HepG2 (cell line): Measurements from ENCODE around the gene MYO18B. TPM values are rescaled to one million over a fixed set of nuclear protein-coding genes. Genes with fewer than 3 reads are reported as not detected.

Experiments
- ATAC-seq: fragments of 200-7000 bp; cut with Tn5 transposase; 3 replicates; pipeline ENCODE4 v1.9.1; 2020; ENCODE audit warnings: mild to moderate bottlenecking, moderate library complexity
- BruUV-seq: library from RNA; stranded (reverse); fragments of 400-500 nt; replicated peaks from 2 replicates; lab custom pipeline; 2021; lab: Mats Ljungman, UMichigan
- CTCF ChIA-PET: fragments of 300-600 bp; formaldehyde crosslinking; extraction: SDS; loops from one replicate; lab custom pipeline; 2021; ENCODE audit warnings: low total read pairs, inconsistent platforms, low intra/inter-chr PET ratio; lab: Yijun Ruan, JAX
- POLR2A ChIA-PET: fragments of 350-600 bp; sonication (Branson Sonifier 250); formaldehyde crosslinking; loops from one replicate; lab custom pipeline; 2020; ENCODE audit warnings: antibody characterized with exemption, inconsistent platforms; lab: Yijun Ruan, JAX
- DNase-seq: peaks from one replicate; pipeline ENCODE4 v3.0.0-alpha.2; 2015; ENCODE audit warnings: low spot score
- FAIRE-seq: peaks from 3 replicates; lab custom pipeline; 2011; peaks lifted over from hg19 to GRCh38; lab: Jason Lieb, UNC
- H2AFZ ChIP-seq: one replicate; pipeline ENCODE4 v1.6.1; 2011; ENCODE audit warnings: low read length, inconsistent platforms
- H3K27ac ChIP-seq: fragments of 300-600 bp; 3 replicates; pipeline ENCODE4 v1.8.0; 2011; ENCODE audit warnings: mixed run types, mild to moderate bottlenecking, mixed read lengths, low read length, inconsistent platforms; ENCODE audit not compliant: insufficient read depth; ENCODE audit errors: extremely low read length
- H3K27me3 ChIP-seq, 2 experiments: fragments of 200-600 bp in 1 of 2; 2 replicates in 1 of 2; 3 replicates in 1 of 2; pipeline versions ENCODE4 v1.6.0 to v1.8.0; 2011; ENCODE audit warnings: low read length in 2 of 2, mild to moderate bottlenecking in 2 of 2, moderate library complexity in 2 of 2, inconsistent platforms in 1 of 2; ENCODE audit not compliant: insufficient read depth in 2 of 2, control insufficient read depth in 1 of 2
- H3K36me3 ChIP-seq, 2 experiments: fragments of 200-600 bp in 1 of 2; replicated peaks in 1 of 2; 2 replicates in 1 of 2; 3 replicates in 1 of 2; pipeline versions ENCODE4 v1.5.1 to v1.8.0; 2011; ENCODE audit warnings: low read length in 2 of 2, inconsistent platforms in 1 of 2; ENCODE audit not compliant: insufficient read depth in 2 of 2, control insufficient read depth in 1 of 2
- H3K4me1 ChIP-seq: 2 replicates; pipeline ENCODE4 v1.5.1; 2012; ENCODE audit warnings: low read length, inconsistent platforms; ENCODE audit not compliant: insufficient read depth
- H3K4me2 ChIP-seq: 2 replicates; pipeline ENCODE4 v1.6.0; 2011; ENCODE audit warnings: low read depth, low read length, inconsistent platforms
- H3K4me3 ChIP-seq, 3 experiments: fragments of 200-600 bp in 1 of 3; sonication (generic), shearing (Covaris generic) in 1 of 3; replicated peaks in 1 of 3; 2 replicates each; pipeline ENCODE4 v1.5.1; 2011 to 2016; ENCODE audit warnings: low read length in 3 of 3, inconsistent platforms in 2 of 3, low read depth in 2 of 3, mild to moderate bottlenecking in 2 of 3, control low read depth in 1 of 3, mixed read lengths in 1 of 3; ENCODE audit not compliant: insufficient read depth in 1 of 3
- H3K79me2 ChIP-seq: one replicate; pipeline ENCODE4 v1.6.1; 2011; ENCODE audit warnings: low read length, inconsistent platforms; ENCODE audit not compliant: insufficient read depth
- H3K9ac ChIP-seq: 2 replicates; pipeline ENCODE4 v1.6.0; 2011; ENCODE audit warnings: mild to moderate bottlenecking, low read depth, low read length, inconsistent platforms; ENCODE audit not compliant: insufficient read depth
- H3K9me3 ChIP-seq: 2 replicates; pipeline ENCODE4 v1.5.1; 2012; ENCODE audit warnings: mild to moderate bottlenecking, low read length
- H4K20me1 ChIP-seq: 2 replicates; pipeline ENCODE4 v1.6.0; 2011; ENCODE audit warnings: inconsistent platforms, mild to moderate bottlenecking, low read length, moderate library complexity; ENCODE audit not compliant: insufficient read depth
- NFYB ChIP-seq: sonication (generic); formaldehyde crosslinking; IDR thresholded peaks from 2 replicates; pipeline ENCODE4 v1.4.0; 2020; ENCODE audit warnings: missing genetic modification reagents
- NFYC ChIP-seq: IDR thresholded peaks from 2 replicates; pipeline ENCODE4 v1.6.1; 2016; ENCODE audit warnings: missing genetic modification reagents, missing compliant biosample characterization
- XBP1 ChIP-seq: sonication (generic); formaldehyde crosslinking; IDR thresholded peaks from 2 replicates; pipeline ENCODE4 v1.5.0; 2020; ENCODE audit warnings: missing genetic modification reagents
- ZFP37 ChIP-seq: sonication (generic); formaldehyde crosslinking; IDR thresholded peaks from 2 replicates; pipeline ENCODE4 v1.4.0; 2020; ENCODE audit warnings: missing genetic modification reagents, borderline replicate concordance
- ZNF10 ChIP-seq: sonication (generic); formaldehyde crosslinking; IDR thresholded peaks from 2 replicates; pipeline ENCODE4 v1.4.0; 2020; ENCODE audit warnings: mild to moderate bottlenecking, low read depth, missing genetic modification reagents, borderline replicate concordance
- ZNF230 ChIP-seq: sonication (generic); formaldehyde crosslinking; IDR thresholded peaks from 2 replicates; pipeline ENCODE4 v1.4.0; 2020; ENCODE audit warnings: mild to moderate bottlenecking, missing genetic modification reagents
- ZNF674 ChIP-seq: sonication (generic); formaldehyde crosslinking; IDR thresholded peaks from 2 replicates; pipeline ENCODE4 v1.5.0; 2020; ENCODE audit warnings: low read depth, mild to moderate bottlenecking, missing genetic modification reagents
- WGBS: methylation state at CpG from one replicate; pipeline ENCODE4 v1.1.6; 2017; ENCODE audit warnings: low lambda C conversion rate; 5-methylcytosine and 5-hydroxymethylcytosine counted together
- in situ Hi-C: cut with HindIII; loops from 2 replicates; pipeline ENCODE4 v1.10.0; 2017; ENCODE audit warnings: low pct_unique_long_range_greater_than_20kb; ENCODE audit not compliant: extremely low pct_ligation_motif_present
- intact Hi-C: fragments of 100-400 bp; cut with micrococcal nuclease; formaldehyde crosslinking; loops from one replicate; pipeline ENCODE4 v1.10.0; 2022; ENCODE audit not compliant: unreplicated experiment
- polyA plus RNA-seq, 8 experiments: library from polyadenylated mRNA; depleted of rRNA in 3 of 8; stranded (reverse) in 7 of 8; unstranded in 1 of 8; fragments of >200 nt; fragmentation: Illumina TruSeq in 4 of 8; extraction: Trizol in 4 of 8; gene quantifications; 2 replicates each; pipeline versions ENCODE4 v1.2.1 to v1.2.3, GENCODE V29; 2011 to 2016; ENCODE audit warnings: low read depth in 4 of 8, missing spikeins in 1 of 8, mixed read lengths in 1 of 8; ENCODE audit not compliant: insufficient read depth in 1 of 8
- total RNA-seq, 5 experiments: library from RNA; depleted of rRNA; stranded (reverse); fragments of >200 nt; fragmentation: Illumina TruSeq; extraction: Trizol; gene quantifications; 2 replicates each; pipeline ENCODE4 v1.2.3, GENCODE V29; 2016; ENCODE audit warnings: low read depth in 1 of 5
- TF ChIP-seq, protein P1 (sequence below), 2 experiments: IDR thresholded peaks; 2 replicates each; pipeline ENCODE4 v1.6.1; 2011 to 2012; ENCODE audit warnings: low read length in 2 of 2, borderline replicate concordance in 1 of 2, low read depth in 1 of 2, mild to moderate bottlenecking in 1 of 2, moderate library complexity in 1 of 2
- TF ChIP-seq, protein P2 (sequence below): sonication (generic); formaldehyde crosslinking; IDR thresholded peaks from 2 replicates; pipeline ENCODE4 v1.4.0; 2020; ENCODE audit warnings: missing genetic modification reagents
- TF ChIP-seq, protein P3 (sequence below): IDR thresholded peaks from 2 replicates; pipeline ENCODE4 v1.6.1; 2016; ENCODE audit warnings: control low read depth
- TF ChIP-seq, protein P4 (sequence below): sonication (generic); formaldehyde crosslinking; IDR thresholded peaks from 2 replicates; pipeline ENCODE4 v1.9.0; 2022; ENCODE audit warnings: missing genetic modification reagents, mild to moderate bottlenecking, borderline replicate concordance

Gene MYO18B
- total and polyA plus RNA-seq, 2 of the 13 experiments (the other 11 are each of a cell fraction or from before 2014, with no cell fraction given), result 0.01 TPM; not detected in 1

DNA sequence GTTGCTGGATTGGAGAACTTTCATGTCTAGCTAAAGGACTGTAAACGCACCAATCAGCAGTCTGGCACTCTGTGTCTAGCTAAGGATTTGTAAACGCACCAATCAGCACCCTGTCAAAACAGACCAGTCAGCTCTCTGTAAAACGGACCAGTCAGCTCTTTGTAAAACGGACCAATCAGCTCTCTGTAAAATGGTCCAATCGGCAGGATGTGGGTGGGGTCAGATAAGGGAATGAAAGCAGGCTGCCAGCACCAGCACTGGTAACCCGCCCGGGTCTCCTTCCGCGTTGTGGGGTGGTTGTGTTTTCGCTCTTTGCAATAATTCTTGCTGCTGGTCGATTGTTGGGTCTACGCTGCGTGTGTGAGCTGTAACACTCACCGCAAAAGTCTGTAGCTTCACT lies 11.3 kb downstream of the MYO18B start:
- Histone ChIP-seq H3K27ac (no peak overlapping the region), H3K9ac (no peak overlapping the region), H3K79me2 (no peaks in the 10 kb centered on the region), H2AFZ (no peak overlapping the region), H3K27me3 (no peaks in the 10 kb centered on the region; a peak in 1 of 5 replicates), H3K36me3 (no peaks in the 10 kb centered on the region), H3K4me3 (no peak overlapping the region), H4K20me1 (no peaks in the 10 kb centered on the region), H3K9me3 (no peaks in the 10 kb centered on the region), H3K4me2 (no peak overlapping the region; the same call in 1 of the 2 replicates), H3K4me1 (peaks cover 23% of the 10 kb centered on the region)
- POLR2A ChIA-PET, result no interaction called here
- CTCF ChIA-PET, result no interaction called here
- ATAC-seq, result no peak
- WGBS, result 70% methylated on average over 14 of the region's 14 CpGs
- no peak for DNase-seq
- intact Hi-C loops, result no loop called here
- FAIRE-seq, result no peak
- in situ Hi-C loops, result no loop called here
- no TSS peak for BruUV-seq
- TF ChIP-seq, protein P1, sequence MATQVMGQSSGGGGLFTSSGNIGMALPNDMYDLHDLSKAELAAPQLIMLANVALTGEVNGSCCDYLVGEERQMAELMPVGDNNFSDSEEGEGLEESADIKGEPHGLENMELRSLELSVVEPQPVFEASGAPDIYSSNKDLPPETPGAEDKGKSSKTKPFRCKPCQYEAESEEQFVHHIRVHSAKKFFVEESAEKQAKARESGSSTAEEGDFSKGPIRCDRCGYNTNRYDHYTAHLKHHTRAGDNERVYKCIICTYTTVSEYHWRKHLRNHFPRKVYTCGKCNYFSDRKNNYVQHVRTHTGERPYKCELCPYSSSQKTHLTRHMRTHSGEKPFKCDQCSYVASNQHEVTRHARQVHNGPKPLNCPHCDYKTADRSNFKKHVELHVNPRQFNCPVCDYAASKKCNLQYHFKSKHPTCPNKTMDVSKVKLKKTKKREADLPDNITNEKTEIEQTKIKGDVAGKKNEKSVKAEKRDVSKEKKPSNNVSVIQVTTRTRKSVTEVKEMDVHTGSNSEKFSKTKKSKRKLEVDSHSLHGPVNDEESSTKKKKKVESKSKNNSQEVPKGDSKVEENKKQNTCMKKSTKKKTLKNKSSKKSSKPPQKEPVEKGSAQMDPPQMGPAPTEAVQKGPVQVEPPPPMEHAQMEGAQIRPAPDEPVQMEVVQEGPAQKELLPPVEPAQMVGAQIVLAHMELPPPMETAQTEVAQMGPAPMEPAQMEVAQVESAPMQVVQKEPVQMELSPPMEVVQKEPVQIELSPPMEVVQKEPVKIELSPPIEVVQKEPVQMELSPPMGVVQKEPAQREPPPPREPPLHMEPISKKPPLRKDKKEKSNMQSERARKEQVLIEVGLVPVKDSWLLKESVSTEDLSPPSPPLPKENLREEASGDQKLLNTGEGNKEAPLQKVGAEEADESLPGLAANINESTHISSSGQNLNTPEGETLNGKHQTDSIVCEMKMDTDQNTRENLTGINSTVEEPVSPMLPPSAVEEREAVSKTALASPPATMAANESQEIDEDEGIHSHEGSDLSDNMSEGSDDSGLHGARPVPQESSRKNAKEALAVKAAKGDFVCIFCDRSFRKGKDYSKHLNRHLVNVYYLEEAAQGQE (IDR thresholded peaks at IDR 0.05; ENCODE audit: borderline replicate concordance in 1 of 2, low read depth in 1 of 2, low read length in 2 of 2), result no peak
- TF ChIP-seq ZNF674 (CRISPR knock-in tag) (no peak), ZNF10 (CRISPR knock-in tag) (no peak), ZNF230 (CRISPR knock-in tag) (no peak), NFYB (CRISPR knock-in tag) (0 out of 2 replicates have a peak, but pooled peaks have one; percentile 22), NFYC (CRISPR knock-in tag) (peak; percentile 20; the same call in 1 of the 2 replicates), ZFP37 (CRISPR knock-in tag) (no peak), XBP1 (no peak)
- TF ChIP-seq, protein P2, sequence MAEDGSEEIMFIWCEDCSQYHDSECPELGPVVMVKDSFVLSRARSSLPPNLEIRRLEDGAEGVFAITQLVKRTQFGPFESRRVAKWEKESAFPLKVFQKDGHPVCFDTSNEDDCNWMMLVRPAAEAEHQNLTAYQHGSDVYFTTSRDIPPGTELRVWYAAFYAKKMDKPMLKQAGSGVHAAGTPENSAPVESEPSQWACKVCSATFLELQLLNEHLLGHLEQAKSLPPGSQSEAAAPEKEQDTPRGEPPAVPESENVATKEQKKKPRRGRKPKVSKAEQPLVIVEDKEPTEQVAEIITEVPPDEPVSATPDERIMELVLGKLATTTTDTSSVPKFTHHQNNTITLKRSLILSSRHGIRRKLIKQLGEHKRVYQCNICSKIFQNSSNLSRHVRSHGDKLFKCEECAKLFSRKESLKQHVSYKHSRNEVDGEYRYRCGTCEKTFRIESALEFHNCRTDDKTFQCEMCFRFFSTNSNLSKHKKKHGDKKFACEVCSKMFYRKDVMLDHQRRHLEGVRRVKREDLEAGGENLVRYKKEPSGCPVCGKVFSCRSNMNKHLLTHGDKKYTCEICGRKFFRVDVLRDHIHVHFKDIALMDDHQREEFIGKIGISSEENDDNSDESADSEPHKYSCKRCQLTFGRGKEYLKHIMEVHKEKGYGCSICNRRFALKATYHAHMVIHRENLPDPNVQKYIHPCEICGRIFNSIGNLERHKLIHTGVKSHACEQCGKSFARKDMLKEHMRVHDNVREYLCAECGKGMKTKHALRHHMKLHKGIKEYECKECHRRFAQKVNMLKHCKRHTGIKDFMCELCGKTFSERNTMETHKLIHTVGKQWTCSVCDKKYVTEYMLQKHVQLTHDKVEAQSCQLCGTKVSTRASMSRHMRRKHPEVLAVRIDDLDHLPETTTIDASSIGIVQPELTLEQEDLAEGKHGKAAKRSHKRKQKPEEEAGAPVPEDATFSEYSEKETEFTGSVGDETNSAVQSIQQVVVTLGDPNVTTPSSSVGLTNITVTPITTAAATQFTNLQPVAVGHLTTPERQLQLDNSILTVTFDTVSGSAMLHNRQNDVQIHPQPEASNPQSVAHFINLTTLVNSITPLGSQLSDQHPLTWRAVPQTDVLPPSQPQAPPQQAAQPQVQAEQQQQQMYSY (CRISPR knock-in tag), result no peak
- TF ChIP-seq, protein P3, sequence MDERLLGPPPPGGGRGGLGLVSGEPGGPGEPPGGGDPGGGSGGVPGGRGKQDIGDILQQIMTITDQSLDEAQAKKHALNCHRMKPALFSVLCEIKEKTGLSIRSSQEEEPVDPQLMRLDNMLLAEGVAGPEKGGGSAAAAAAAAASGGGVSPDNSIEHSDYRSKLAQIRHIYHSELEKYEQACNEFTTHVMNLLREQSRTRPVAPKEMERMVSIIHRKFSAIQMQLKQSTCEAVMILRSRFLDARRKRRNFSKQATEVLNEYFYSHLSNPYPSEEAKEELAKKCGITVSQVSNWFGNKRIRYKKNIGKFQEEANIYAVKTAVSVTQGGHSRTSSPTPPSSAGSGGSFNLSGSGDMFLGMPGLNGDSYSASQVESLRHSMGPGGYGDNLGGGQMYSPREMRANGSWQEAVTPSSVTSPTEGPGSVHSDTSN (CRISPR knock-in tag), result no peak
- TF ChIP-seq, protein P4, sequence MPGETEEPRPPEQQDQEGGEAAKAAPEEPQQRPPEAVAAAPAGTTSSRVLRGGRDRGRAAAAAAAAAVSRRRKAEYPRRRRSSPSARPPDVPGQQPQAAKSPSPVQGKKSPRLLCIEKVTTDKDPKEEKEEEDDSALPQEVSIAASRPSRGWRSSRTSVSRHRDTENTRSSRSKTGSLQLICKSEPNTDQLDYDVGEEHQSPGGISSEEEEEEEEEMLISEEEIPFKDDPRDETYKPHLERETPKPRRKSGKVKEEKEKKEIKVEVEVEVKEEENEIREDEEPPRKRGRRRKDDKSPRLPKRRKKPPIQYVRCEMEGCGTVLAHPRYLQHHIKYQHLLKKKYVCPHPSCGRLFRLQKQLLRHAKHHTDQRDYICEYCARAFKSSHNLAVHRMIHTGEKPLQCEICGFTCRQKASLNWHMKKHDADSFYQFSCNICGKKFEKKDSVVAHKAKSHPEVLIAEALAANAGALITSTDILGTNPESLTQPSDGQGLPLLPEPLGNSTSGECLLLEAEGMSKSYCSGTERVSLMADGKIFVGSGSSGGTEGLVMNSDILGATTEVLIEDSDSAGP (CRISPR knock-in tag), result no peak
